Measurements from ENCODE around the gene PODXL2.
"Not testable (repeated sequence)": the region's sequence is repeated elsewhere in the genome, so short reads cannot be mapped to it uniquely, and the experiment has no call there.

PODXL2 gene

GRCh38 chr3:127654993-127655392 is 26.0 kb downstream of the PODXL2 start:
- H3K27me3 ChIP-seq (replicated peaks; ENCODE audit: control insufficient read depth, insufficient read depth, low read length, poor library complexity, severe bottlenecking); H3K36me3 ChIP-seq (ENCODE audit: control insufficient read depth, insufficient read depth, low read length); H3K4me1 ChIP-seq (ENCODE audit: control insufficient read depth, insufficient read depth, low read length, poor library complexity, severe bottlenecking); H3K9me3 ChIP-seq (ENCODE audit: control insufficient read depth, low read length); H3K27ac ChIP-seq (ENCODE audit: insufficient read depth, low read length, poor library complexity, severe bottlenecking); DNase-seq; H3K4me3 ChIP-seq (ENCODE audit: insufficient read depth, low read depth, low read length, poor library complexity, severe bottlenecking): not testable (repeated sequence)

GRCh38 chr3:127655641-127656040 is 26.7 kb downstream of the PODXL2 start:
- Histone ChIP-seq H3K36me3 (ENCODE audit: control insufficient read depth, insufficient read depth, low read length) (no peaks in the 10 kb centered on the region), H3K4me1 (ENCODE audit: control insufficient read depth, insufficient read depth, low read length, poor library complexity, severe bottlenecking) (no peaks in the 10 kb centered on the region), H3K4me3 (ENCODE audit: insufficient read depth, low read depth, low read length, poor library complexity, severe bottlenecking) (no peak overlapping the region), H3K27me3 (replicated peaks; ENCODE audit: control insufficient read depth, insufficient read depth, low read length, poor library complexity, severe bottlenecking) (no peaks in the 10 kb centered on the region), H3K9me3 (ENCODE audit: control insufficient read depth, low read length) (no peaks in the 10 kb centered on the region), H3K27ac (ENCODE audit: insufficient read depth, low read length, poor library complexity, severe bottlenecking) (no peak overlapping the region)
- no peak for DNase-seq

- no peaks in the 10 kb centered on the region for H3K27me3 ChIP-seq (replicated peaks; ENCODE audit: control insufficient read depth, insufficient read depth, low read length, poor library complexity, severe bottlenecking)
- H3K4me1 ChIP-seq (ENCODE audit: control insufficient read depth, insufficient read depth, low read length, poor library complexity, severe bottlenecking) = no peaks in the 10 kb centered on the region
These were observed 27.9 kb downstream of the PODXL2 start for GRCh38 chr3:127656906-127657305.

GRCh38 chr3:127658234-127658633 is 29.2 kb downstream of the PODXL2 start:
- DNase-seq = no peak
- H3K4me1 ChIP-seq (ENCODE audit: control insufficient read depth, insufficient read depth, low read length, poor library complexity, severe bottlenecking) = no peaks in the 10 kb centered on the region
- H3K36me3 ChIP-seq (ENCODE audit: control insufficient read depth, insufficient read depth, low read length) = no peaks in the 10 kb centered on the region
- no peak overlapping the region for H3K4me3 ChIP-seq (ENCODE audit: insufficient read depth, low read depth, low read length, poor library complexity, severe bottlenecking)
- no peak overlapping the region for H3K27ac ChIP-seq (ENCODE audit: insufficient read depth, low read length, poor library complexity, severe bottlenecking)
- H3K9me3 ChIP-seq (ENCODE audit: control insufficient read depth, low read length) = no peaks in the 10 kb centered on the region
- no peaks in the 10 kb centered on the region for H3K27me3 ChIP-seq (replicated peaks; ENCODE audit: control insufficient read depth, insufficient read depth, low read length, poor library complexity, severe bottlenecking)

More at GRCh38 chr3:127656906-127657305, 27.9 kb downstream of the PODXL2 start:
- Histone ChIP-seq H3K27ac (ENCODE audit: insufficient read depth, low read length, poor library complexity, severe bottlenecking) (no peak overlapping the region), H3K36me3 (ENCODE audit: control insufficient read depth, insufficient read depth, low read length) (no peaks in the 10 kb centered on the region), H3K9me3 (ENCODE audit: control insufficient read depth, low read length) (no peaks in the 10 kb centered on the region), H3K4me3 (ENCODE audit: insufficient read depth, low read depth, low read length, poor library complexity, severe bottlenecking) (no peak overlapping the region)
- DNase-seq = no peak

GRCh38 chr3:127660621-127661251 is 31.8 kb downstream of the PODXL2 start:
- DNase-seq = no peak
- Histone ChIP-seq H3K36me3 (ENCODE audit: control insufficient read depth, insufficient read depth, low read length) (no peaks in the 10 kb centered on the region), H3K27me3 (replicated peaks; ENCODE audit: control insufficient read depth, insufficient read depth, low read length, poor library complexity, severe bottlenecking) (no peaks in the 10 kb centered on the region), H3K4me3 (ENCODE audit: insufficient read depth, low read depth, low read length, poor library complexity, severe bottlenecking) (no peak overlapping the region), H3K9me3 (ENCODE audit: control insufficient read depth, low read length) (no peaks in the 10 kb centered on the region), H3K4me1 (ENCODE audit: control insufficient read depth, insufficient read depth, low read length, poor library complexity, severe bottlenecking) (no peaks in the 10 kb centered on the region), H3K27ac (ENCODE audit: insufficient read depth, low read length, poor library complexity, severe bottlenecking) (no peak overlapping the region)

GRCh38 chr3:127661600-127661999 is 32.6 kb downstream of the PODXL2 start:
- Histone ChIP-seq H3K4me3 (ENCODE audit: insufficient read depth, low read depth, low read length, poor library complexity, severe bottlenecking) (no peak overlapping the region), H3K36me3 (ENCODE audit: control insufficient read depth, insufficient read depth, low read length) (no peaks in the 10 kb centered on the region), H3K27ac (ENCODE audit: insufficient read depth, low read length, poor library complexity, severe bottlenecking) (no peak overlapping the region), H3K27me3 (replicated peaks; ENCODE audit: control insufficient read depth, insufficient read depth, low read length, poor library complexity, severe bottlenecking) (no peaks in the 10 kb centered on the region), H3K4me1 (ENCODE audit: control insufficient read depth, insufficient read depth, low read length, poor library complexity, severe bottlenecking) (no peaks in the 10 kb centered on the region), H3K9me3 (ENCODE audit: control insufficient read depth, low read length) (no peaks in the 10 kb centered on the region)
- DNase-seq = no peak

GRCh38 chr3:127662001-127662469 is 33.0 kb downstream of the PODXL2 start:
- no peak overlapping the region for H3K4me3 ChIP-seq (ENCODE audit: insufficient read depth, low read depth, low read length, poor library complexity, severe bottlenecking)
- H3K9me3 ChIP-seq (ENCODE audit: control insufficient read depth, low read length) = no peaks in the 10 kb centered on the region
- DNase-seq = no peak
- no peaks in the 10 kb centered on the region for H3K27me3 ChIP-seq (replicated peaks; ENCODE audit: control insufficient read depth, insufficient read depth, low read length, poor library complexity, severe bottlenecking)
- H3K27ac ChIP-seq (ENCODE audit: insufficient read depth, low read length, poor library complexity, severe bottlenecking) = no peak overlapping the region
- no peaks in the 10 kb centered on the region for H3K4me1 ChIP-seq (ENCODE audit: control insufficient read depth, insufficient read depth, low read length, poor library complexity, severe bottlenecking)
- H3K36me3 ChIP-seq (ENCODE audit: control insufficient read depth, insufficient read depth, low read length) = no peaks in the 10 kb centered on the region

GRCh38 chr3:127663151-127663550 is 34.2 kb downstream of the PODXL2 start:
- no peak for DNase-seq
- Histone ChIP-seq H3K4me1 (ENCODE audit: control insufficient read depth, insufficient read depth, low read length, poor library complexity, severe bottlenecking) (no peaks in the 10 kb centered on the region), H3K27me3 (replicated peaks; ENCODE audit: control insufficient read depth, insufficient read depth, low read length, poor library complexity, severe bottlenecking) (no peaks in the 10 kb centered on the region), H3K4me3 (ENCODE audit: insufficient read depth, low read depth, low read length, poor library complexity, severe bottlenecking) (no peak overlapping the region), H3K9me3 (ENCODE audit: control insufficient read depth, low read length) (no peaks in the 10 kb centered on the region), H3K27ac (ENCODE audit: insufficient read depth, low read length, poor library complexity, severe bottlenecking) (no peak overlapping the region), H3K36me3 (ENCODE audit: control insufficient read depth, insufficient read depth, low read length) (no peaks in the 10 kb centered on the region)

GRCh38 chr3:127665165-127665564 is 36.2 kb downstream of the PODXL2 start:
- Histone ChIP-seq H3K4me1 (ENCODE audit: control insufficient read depth, insufficient read depth, low read length, poor library complexity, severe bottlenecking) (no peaks in the 10 kb centered on the region), H3K27me3 (replicated peaks; ENCODE audit: control insufficient read depth, insufficient read depth, low read length, poor library complexity, severe bottlenecking) (no peaks in the 10 kb centered on the region), H3K36me3 (ENCODE audit: control insufficient read depth, insufficient read depth, low read length) (no peaks in the 10 kb centered on the region), H3K27ac (ENCODE audit: insufficient read depth, low read length, poor library complexity, severe bottlenecking) (no peak overlapping the region), H3K4me3 (ENCODE audit: insufficient read depth, low read depth, low read length, poor library complexity, severe bottlenecking) (no peak overlapping the region), H3K9me3 (ENCODE audit: control insufficient read depth, low read length) (no peaks in the 10 kb centered on the region)
- no peak for DNase-seq

- Histone ChIP-seq H3K36me3 (ENCODE audit: control insufficient read depth, insufficient read depth, low read length) (no peaks in the 10 kb centered on the region), H3K9me3 (ENCODE audit: control insufficient read depth, low read length) (no peaks in the 10 kb centered on the region), H3K27ac (ENCODE audit: insufficient read depth, low read length, poor library complexity, severe bottlenecking) (no peak overlapping the region), H3K27me3 (replicated peaks; ENCODE audit: control insufficient read depth, insufficient read depth, low read length, poor library complexity, severe bottlenecking) (no peaks in the 10 kb centered on the region), H3K4me3 (ENCODE audit: insufficient read depth, low read depth, low read length, poor library complexity, severe bottlenecking) (no peak overlapping the region), H3K4me1 (ENCODE audit: control insufficient read depth, insufficient read depth, low read length, poor library complexity, severe bottlenecking) (no peaks in the 10 kb centered on the region)
- DNase-seq = no peak
These were observed 36.6 kb downstream of the PODXL2 start for GRCh38 chr3:127665586-127665985.

Measured in effector memory CD4-positive, alpha-beta T cell (primary cell).